GM19467 (cell line): ENCODE data around the gene PAN3.

ENCODE experiments used
- ATAC-seq: cut with Tn5 transposase; IDR thresholded peaks from one replicate; pipeline ENCODE4 v1.9.1; 2021; ENCODE audit warnings: mild to moderate bottlenecking, moderate library complexity; ENCODE audit not compliant: unreplicated experiment

The PAN3 gene

DNA sequence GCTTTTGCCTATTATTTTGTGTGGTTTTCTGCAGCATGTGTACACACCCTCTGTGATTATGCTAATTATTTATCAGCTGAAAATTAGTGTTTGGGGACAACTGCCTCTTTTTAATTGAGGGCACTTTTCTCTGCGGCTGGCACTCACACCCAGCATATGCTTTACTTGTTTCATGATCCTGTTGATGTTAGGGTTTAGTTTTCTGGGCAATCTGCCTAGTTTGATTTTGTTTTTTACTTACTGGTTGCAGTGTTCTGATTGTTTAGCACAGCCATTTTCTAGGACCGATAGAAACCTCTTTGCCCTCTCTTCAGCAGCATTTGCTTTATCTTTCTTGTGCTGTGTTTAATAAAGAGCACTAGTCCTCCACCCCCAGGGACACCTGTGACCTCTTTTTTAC, 161.6 kb downstream of the PAN3 start:
- ATAC-seq: no peak

DNA sequence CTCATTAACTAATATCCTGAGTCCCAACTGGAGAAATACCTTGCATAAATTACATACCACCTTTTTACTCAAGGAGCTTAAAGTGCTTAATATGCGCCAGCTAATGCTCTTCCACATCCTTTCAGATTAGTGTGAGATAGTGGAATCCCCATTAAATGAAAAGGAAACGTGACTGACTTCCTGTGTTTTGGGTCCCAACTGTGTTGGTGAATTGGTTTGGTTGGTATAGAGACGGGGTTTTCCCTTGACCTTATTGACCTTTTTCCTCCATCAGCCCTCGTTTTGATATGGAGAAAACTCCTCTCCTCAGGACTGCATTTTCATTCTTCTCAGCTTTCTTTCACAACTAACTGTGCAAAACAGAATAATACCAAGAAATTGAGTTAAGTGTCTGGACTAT, 163.5 kb downstream of the PAN3 start:
- ATAC-seq: no peak

DNA sequence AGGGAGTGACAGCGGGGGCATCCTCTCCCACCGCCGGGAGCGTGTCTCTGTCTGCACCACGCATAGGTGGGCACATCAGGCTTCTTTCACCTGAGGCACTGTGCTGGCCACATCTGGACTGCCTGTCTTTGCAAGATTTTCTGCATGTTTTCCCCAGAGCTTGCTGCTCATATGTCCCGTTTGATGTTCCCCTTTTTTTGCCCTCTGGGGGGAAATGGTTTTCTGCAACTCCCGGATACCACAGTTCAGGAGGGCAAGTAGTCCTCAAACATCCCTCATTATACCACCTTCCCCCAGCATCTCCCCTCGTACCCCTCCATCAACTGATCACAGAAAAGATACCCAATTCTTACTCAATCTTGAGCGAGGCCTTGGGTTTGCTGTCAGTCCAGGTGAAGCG, 168.0 kb downstream of the PAN3 start:
- ATAC-seq: no peak

DNA sequence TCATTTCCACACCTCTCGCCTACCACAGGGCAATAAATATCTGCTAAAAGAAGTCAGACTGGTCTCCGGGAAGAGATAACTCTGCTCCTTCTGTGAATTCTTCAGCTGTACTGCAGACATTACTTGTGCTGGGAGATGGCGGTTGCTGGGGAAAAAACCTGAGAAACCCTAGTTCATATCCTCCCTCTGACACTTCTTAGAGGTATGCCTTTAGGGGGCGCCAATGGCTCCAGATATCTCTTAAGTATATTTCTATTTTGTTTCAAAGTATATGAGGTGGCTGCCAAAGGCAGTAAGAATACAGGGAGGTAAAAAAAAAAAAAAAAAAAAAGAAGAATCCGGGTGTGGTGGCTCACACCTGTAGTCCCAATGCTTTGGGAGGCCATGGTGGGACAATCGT, 175.2 kb downstream of the PAN3 start:
- ATAC-seq: no peak

DNA sequence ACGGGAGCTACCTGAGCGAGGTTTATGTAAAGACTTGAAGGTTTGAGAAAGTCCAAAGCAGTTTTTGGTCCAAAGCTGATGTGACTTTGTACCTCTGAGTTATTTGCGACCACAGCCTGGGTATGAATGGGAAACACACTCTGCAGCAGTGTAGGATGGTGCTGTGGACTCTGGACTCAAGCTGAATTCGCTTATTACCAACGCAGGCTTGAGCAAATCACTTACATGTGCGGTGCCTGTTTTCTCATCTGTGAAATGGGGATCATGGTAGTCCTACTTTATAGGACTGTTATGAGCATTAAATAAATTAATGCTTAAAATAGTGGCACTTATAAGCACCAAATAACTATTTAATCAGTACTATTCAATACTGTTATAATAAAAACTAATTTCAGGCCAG, 176.5 kb downstream of the PAN3 start:
- no peak for ATAC-seq

DNA sequence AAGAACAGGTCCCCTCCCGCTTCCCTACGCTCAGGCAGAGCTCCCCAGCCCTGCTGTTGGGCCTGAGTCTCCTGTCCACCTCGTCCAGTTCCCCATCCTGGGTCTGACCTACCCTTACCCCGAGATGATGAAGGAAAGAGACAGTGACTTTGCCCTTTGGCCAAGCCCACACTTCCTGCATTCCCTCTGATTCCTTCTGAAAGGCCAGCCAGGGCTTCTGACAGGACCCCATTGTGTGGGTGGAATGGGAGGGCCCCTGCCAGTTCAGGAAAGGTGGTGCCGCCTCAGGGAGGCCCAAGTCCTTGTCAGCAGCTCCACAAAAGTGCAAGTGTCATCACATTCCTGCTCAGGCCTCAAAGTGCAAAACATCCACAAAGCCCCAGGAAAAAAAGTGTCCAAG, 177.8 kb downstream of the PAN3 start:
- ATAC-seq: no peak

DNA sequence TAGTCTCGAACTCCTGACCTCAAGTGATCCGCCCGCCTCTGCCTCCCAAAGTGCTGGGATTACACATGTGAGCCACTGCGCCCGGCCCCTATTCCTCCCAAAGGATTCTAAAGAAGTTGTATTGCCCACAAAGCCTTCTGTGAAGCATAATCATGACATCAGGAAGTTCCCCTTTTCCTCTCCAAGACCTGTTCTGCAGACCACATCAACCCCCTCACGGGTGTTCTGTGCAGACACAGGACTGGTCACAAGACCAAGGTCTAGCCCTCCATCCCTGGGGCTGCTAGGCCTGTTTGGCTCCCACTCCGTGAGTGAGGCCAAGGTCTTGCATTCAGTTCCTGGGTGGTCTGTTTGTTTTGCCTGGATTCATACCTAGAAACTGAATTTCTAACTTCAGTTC, 178.5 kb downstream of the PAN3 start:
- no peak for ATAC-seq

DNA sequence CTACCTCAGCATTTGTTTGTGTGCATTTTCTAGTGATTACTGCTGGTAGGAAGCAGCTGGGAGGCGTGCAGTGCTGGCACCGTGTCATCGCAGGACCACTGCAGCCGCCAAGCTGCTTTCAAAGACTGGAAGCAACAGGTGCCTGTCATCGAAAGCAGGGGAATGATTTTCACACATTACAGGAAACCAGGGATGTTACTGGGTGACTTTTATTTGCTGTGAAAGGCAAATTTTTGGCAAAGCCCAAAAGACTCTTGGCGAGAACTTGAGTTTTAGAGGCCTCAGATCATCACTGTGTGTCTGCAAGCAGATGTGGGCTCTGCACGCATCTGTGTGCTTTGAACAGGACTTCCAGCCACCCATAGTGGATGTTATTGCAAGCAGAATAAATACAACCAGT, 180.2 kb downstream of the PAN3 start:
- ATAC-seq: no peak

DNA sequence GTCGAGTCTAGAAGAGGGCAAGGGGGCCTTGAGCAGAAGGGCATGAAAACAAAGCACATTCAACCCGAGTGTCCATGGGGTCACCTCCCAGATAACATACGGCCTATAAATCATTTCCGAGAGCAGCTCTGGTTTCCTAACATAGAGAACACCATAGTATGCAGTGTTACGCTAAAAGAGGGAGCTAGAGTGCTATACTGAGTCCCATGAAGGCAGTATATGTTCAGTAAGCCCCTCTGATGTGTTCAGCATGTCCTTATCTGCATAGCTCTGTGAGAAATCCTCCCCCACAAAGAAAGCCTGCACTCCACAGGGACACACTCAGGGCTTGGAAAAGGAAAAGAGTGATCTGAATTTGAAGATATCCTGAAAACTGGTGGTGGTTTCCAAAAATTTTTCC, 181.2 kb downstream of the PAN3 start:
- no peak for ATAC-seq

DNA sequence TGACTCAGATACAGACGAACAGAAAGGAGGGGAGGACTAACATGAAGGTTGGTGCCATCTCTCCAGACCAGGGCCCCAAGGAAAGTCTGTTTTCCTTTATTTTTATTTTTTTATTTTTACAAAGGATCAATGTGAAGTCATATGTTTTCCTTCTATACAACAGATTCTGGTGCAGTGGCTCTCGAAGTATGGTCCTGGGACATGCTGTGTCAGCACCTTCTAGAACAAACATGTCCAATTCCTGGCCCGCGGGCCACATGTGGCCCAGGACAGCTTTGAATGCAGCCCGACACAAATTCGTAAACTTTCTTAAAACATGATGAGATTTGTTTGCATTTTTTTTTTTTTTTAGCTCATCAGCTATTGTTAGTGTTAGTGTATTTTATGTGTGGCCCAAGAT, 181.9 kb downstream of the PAN3 start:
- ATAC-seq: no peak

DNA sequence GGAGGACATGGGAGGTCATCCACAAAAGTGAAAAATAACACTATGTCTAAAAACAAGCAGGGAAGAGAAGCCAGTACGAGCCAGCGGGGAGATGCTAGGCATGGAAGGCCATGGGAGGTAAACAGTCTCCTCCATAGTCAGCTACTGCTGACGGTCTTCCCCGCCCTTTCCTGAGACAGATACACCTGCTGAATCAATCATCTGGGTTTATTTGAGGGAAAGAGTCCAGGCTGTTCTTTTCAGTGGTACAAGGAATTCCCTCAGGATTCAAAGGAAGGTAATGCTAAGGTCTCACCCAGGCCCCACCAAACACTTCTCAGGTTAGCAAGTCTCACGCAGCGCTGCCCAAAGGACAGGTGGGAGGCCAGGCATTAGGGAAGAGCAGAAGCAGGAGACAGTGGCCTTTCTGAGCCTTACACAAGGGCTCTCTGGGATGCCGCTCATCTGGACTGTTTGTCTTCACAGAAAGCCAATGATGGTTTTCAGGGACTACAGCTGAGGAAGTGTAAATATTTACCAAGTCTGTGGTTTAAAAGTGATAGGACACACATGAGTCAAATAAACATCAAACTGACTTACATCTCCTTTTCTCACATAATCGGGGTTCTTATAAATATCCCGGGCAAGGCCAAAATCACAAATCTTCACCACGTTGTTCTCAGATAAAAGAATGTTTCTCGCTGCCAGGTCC, 182.7 kb downstream of the PAN3 start:
- no peak for ATAC-seq

DNA sequence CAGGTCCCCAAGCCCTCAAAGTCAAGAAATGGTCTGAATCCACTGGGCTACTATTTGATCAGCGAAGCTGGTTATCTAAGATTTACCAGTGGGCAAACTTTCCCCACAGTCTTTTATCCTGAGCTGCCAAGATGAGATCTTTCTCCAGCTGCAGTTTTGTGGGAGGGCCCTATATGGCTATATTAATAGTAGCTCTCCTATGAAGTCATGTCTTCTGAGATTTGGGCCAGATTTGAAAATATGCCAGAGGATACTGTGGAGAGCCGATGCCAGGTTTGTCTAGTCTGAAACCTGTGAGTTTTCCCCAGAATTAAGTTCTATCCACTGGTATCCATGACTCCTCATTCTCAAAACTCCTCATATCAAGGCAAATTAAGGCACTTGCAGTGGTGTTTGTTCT, 183.4 kb downstream of the PAN3 start:
- ATAC-seq: no peak

DNA sequence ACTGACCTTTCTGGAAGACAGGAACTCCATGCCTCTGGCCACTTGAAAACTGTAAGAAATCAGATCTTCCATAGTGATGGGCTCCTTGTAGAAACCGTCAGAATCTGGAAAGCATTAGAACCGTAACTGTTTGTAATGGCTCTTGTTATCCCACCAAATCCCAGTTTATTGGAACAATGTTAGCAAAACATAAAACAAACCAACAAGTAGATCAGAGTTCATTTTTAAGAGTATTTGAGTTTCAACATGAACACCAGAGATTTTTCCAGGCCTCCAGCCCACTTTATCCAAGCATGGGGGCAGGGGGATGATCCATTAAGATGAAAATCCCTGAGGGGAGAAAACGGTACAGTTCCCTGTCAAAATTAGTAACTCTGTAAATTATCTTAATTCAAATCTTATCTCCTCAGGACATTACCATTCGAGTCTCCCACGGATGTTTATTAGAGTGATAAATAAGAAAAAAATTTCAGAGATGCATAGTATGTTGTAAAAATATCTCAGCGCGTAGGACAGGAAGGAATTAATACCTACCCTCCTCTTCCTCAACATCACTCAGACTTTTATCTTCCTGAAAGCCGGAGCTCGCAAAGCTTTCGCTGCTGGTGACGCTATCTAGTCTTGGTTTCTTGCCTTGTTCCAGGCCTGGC, 184.0 kb downstream of the PAN3 start:
- no peak for ATAC-seq

DNA sequence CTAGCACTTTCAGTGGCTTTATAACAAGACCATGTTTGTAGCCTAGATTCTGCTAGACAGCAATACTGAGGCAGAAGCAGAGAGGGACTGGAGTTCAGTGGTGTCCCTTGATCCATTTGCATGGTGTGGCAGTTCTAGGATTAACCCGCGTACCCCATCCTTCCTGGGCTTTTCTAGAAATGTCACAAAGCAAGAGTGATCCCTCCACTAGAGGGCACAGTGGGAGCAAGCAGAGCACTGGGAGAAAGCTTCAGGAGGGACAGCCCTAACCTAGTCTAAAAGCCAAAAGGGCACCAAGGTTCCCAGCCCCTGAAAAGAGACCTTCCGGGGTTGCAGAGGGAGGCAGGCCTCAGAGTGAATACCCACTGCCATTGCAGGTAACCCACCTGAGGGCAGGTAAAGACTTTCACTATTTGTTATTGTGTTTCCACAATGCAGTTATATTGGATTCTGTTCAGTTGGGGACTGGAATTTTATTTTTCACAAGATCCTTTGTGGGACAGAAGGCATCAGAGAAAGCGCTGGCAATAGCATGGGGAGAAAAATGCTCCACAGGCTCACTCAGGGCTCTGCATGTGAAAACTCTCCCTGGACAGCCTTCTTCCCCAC, 185.9 kb downstream of the PAN3 start:
- ATAC-seq: no peak

DNA sequence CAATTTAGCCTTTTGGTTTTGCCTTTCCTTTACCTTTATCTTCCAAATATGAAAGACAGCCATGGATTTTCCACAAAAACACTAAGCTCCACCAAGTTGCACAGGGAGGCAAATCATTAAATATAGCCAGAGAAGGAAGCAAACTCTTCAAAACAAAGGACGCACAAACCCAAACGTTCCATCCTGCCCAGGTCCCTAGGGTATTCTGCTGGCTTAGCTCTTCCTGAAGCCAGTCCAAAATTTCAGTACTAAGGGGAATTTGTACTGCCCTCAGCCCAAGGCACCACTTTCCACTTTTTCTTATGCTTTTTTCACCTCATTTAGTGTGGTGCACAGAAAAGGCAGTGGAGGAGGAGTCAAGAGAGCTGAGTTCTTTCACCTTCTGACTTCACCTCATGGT, 186.7 kb downstream of the PAN3 start:
- no peak for ATAC-seq

DNA sequence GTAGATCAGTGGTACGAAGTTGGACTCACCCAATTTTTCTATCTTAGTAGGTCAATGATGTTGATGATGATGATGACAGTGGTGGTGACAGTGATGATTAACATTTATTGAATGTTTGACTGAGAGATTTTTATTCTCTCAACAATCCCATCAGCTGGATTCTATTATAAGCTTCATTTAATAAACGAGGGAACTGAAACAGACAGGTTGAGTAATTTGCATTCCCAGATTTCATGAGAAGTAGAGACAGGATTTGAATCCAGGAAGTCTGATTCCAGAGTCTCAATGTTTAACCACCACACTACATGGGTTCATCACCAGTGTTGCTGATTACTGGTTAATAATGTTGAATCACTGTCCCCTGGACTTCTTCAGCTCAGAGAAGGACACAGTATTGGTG, 187.7 kb downstream of the PAN3 start:
- no peak for ATAC-seq

DNA sequence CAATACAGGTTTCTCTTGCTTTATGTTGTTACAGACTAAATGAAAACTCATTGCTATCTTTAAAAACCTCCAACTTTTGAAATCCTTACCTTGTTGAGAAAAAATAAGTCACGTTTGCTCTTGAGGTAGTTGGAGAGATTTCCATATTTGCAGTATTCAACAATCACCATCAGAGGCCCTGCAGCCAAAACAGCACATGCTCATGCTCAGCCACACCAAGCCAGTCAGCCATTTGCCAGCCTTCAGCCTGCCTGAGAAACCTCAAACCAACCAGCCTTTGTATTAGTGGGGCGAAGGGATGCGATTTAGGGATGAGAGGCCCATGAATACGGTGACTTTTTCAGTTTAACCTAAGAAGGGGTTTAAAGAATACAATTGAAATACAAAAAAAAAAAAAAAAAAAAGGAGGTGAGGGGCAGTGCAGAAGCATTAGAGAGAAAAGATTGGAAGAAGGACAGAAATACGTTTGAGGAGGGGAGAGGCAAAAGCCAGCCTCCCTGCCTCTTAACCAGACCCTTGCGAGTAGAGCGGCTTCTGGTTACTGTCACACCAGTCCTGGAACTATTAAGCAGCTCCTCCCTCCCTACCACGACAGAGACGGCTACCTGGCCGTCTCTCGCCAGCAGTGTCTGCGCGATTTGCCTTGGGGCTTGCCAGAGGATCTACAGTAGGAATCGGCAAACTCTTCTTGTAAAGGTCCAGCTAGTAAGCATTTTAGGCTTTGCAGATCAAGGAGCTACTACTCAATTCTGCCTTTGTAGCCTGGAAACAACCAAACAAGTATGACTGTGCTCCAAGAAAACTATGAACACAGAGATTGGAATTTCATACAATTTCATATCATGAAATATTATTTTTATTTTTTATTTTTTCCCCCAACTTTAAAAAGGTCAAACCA, 189.3 kb downstream of the PAN3 start:
- ATAC-seq: no peak

DNA sequence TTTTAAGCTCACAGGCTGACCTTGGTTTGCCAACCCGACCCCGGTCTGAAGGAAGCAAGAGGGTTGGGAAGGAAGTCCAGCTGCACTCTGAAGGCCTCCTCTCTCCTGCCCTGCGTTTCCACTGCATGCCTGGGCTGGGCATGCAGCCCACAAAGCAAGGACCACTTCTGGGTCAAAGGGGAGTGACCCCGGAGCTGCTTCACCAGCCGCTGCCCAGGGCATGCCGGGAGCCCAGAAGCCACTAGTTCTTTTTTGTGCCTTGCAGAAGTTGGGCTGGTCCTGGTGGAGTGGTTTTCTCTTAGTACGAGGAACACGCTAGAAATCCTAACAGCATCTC, 189.9 kb downstream of the PAN3 start:
- ATAC-seq: no peak

DNA sequence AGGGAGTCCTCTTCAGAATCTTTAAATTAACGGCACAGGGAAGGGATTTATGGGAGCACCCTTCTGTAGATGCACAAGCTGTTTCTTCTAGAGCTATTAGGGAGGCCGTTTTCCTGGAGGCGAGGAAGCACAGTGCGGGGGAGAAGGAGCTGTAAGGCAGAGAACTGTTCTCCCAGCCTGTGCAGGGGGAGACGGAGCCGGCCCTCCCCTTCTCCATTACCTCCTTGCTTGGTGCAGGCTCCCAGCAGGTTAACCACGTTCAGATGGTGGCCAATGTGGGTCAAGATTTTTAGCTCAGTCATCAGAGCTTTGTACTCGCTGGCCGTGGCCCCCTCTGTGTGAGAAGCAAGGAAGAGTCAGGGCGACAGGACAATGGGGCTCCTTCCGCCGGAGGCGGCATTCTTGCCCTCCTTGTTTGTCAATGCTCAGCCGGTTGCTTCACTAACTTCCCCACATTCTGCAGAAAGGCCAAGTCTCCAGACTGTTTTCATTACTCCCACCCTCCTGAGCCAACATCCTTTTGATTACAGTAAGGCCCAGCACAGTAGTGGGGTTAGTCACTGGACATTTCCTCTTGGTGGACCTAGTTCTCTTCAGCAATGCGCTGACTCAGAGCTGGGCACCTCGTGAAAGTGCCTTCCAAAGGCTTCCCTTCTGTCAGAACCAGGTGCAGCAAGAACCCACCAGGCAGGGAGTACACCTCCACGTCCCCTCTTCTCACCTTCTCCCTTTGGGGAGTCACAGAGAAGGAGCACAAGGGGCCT, 191.2 kb downstream of the PAN3 start:
- ATAC-seq: no peak

DNA sequence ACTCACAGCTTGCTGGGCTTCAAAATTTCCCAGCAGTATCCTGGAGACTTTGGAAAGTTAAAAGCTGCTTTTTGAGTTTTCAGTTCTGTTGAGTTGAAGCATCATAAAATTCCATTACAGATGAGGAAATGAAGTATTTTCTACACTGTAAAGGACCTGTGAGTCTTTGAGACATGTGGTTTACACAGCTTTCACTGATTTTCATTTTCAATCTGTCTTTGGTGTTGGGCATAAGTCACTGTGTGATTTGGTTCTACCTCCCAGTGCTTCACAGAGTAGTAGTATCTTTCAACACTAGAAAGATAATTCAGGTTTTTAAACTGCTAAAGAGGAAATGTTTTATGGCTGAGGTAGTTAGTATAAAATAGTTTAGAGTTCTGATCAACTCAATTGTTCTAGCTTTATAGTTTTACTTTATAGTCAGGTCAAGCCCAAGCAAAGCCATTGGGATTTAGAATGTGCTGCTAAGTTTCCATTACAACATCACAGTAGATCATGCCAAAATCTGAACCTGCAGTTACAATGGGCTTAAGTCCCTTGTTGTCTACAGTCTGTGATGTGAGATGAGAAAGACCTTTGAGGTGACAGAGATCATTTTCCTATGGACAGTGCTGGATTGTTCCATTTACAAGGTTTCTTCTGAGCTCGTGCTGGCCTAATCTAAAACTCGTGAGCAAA, 195.0 kb downstream of the PAN3 start:
- no peak for ATAC-seq
